22Rv1 (cell line): Measurements from ENCODE around the gene CNTN5.

Source experiments
- ZFX ChIP-seq: fragments of 450-650 bp; IDR thresholded peaks from 2 replicates; pipeline ENCODE4 v1.6.1; 2017; ENCODE audit warnings: antibody characterized with exemption, borderline replicate concordance
- TF ChIP-seq, protein P1 (sequence below): fragments of 450-650 bp; IDR thresholded peaks from 2 replicates; pipeline ENCODE4 v1.5.1; 2017; ENCODE audit warnings: mild to moderate bottlenecking

DNA sequence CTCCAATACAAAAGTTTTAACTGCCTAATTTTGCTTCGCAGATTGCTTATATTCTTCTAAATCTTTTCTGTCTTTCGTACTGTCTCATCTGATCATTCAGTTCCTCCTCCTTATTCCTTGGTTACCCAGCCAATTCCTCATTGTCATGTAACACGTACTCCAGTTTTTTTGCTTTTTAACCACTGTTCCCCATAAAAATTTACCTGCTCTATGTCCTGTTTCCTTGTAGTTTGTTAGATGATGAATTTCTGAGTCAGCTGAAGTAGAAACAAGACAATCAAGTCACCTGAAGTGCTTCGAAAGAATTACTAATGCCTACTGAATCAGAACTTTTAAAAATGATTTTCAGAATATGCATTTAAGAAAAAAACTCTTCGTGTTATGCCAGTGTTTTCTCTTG is 150.6 kb downstream of the CNTN5 start:
- TF ChIP-seq, protein P1, sequence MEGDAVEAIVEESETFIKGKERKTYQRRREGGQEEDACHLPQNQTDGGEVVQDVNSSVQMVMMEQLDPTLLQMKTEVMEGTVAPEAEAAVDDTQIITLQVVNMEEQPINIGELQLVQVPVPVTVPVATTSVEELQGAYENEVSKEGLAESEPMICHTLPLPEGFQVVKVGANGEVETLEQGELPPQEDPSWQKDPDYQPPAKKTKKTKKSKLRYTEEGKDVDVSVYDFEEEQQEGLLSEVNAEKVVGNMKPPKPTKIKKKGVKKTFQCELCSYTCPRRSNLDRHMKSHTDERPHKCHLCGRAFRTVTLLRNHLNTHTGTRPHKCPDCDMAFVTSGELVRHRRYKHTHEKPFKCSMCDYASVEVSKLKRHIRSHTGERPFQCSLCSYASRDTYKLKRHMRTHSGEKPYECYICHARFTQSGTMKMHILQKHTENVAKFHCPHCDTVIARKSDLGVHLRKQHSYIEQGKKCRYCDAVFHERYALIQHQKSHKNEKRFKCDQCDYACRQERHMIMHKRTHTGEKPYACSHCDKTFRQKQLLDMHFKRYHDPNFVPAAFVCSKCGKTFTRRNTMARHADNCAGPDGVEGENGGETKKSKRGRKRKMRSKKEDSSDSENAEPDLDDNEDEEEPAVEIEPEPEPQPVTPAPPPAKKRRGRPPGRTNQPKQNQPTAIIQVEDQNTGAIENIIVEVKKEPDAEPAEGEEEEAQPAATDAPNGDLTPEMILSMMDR = no peak
- no peak for TF ChIP-seq ZFX
